Fibroblast of pulmonary artery (primary cell): Measurements from ENCODE around the gene C5orf46.

ENCODE experiments used
- DNase-seq: peaks from one replicate; pipeline ENCODE4 v3.0.0-alpha.2; 2010; ENCODE audit warnings: low read depth
- H3K4me3 ChIP-seq: replicated peaks from 2 replicates; pipeline ENCODE4 v1.5.1; 2011; ENCODE audit warnings: low read depth, mild to moderate bottlenecking, control low read depth, low read length, moderate library complexity
- CTCF ChIP-seq: IDR thresholded peaks from 2 replicates; pipeline ENCODE4 v1.5.1; 2011; ENCODE audit warnings: mild to moderate bottlenecking, control low read depth, low read length, inconsistent platforms; ENCODE audit errors: missing control alignments

Gene C5orf46

GRCh38 chr5:147927901-147928300 lies 21.6 kb upstream of the C5orf46 start:
- H3K4me3 ChIP-seq: no peak overlapping the region
- no peak for TF ChIP-seq CTCF
- DNase-seq: no peak

GRCh38 chr5:147925020-147925419 lies 18.7 kb upstream of the C5orf46 start:
- no peak for DNase-seq
- TF ChIP-seq CTCF: no peak
- H3K4me3 ChIP-seq: no peak overlapping the region

- no peak for TF ChIP-seq CTCF
- no peak for DNase-seq
- H3K4me3 ChIP-seq: no peak overlapping the region
Measured at GRCh38 chr5:147921136-147921535, 14.8 kb upstream of the C5orf46 start.

- H3K4me3 ChIP-seq: no peak overlapping the region
- DNase-seq: no peak
- TF ChIP-seq CTCF: no peak
Measured at GRCh38 chr5:147920420-147921030, 14.2 kb upstream of the C5orf46 start.

- no peak overlapping the region for H3K4me3 ChIP-seq
- no peak for DNase-seq
- TF ChIP-seq CTCF: no peak
Measured at GRCh38 chr5:147918899-147919298, 12.6 kb upstream of the C5orf46 start.

- no peak overlapping the region for H3K4me3 ChIP-seq
- DNase-seq: no peak
- TF ChIP-seq CTCF: no peak
Measured at GRCh38 chr5:147918101-147918685, 11.9 kb upstream of the C5orf46 start.

GRCh38 chr5:147913786-147914185 lies 7.4 kb upstream of the C5orf46 start:
- no peak overlapping the region for H3K4me3 ChIP-seq
- TF ChIP-seq CTCF: no peak
- DNase-seq: no peak
